Measurements from ENCODE around the gene FRMD4B. TPM values are rescaled to one million over a fixed set of nuclear protein-coding genes. Genes with fewer than 3 reads are reported as not detected.
"Not testable (repeated sequence)": the region's sequence is repeated elsewhere in the genome, so short reads cannot be mapped to it uniquely, and the experiment has no call there.

Gene FRMD4B
- total RNA-seq, 2 donors from 2014 or later: 27.1 to 38.3 TPM

DNA sequence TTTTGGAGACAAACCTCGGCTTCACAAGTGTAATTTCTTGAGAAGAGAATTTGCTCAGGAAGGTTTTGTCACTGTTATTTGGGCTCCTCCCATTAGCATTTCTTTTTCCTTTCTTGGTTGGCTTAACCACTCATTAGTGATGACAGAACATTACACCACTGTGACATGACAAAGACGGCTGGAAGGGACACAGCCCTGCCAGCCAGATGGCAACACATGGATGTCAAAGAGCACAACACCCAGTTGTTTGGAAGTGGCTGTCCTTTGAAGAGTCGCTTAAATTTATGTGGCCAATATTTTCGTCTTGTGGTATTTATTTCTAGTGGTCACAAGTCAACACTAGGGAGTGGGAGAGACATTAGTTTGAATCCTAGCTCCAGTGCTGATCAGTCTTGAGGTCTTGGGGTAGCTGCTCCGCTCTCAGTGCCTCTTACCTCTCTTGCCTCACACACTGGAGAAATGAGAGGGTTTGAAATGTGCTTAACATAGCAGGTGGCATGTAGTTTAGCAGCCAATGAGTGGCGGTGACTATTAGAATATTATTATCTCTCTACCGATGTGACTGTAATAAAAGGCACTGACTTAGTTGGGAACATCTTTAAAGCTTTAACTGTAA is 92.8 kb downstream of the FRMD4B start:
- DNase-seq (ENCODE audit: low spot score) (no peak), ATAC-seq (no peak)
- Mint-ChIP-seq H3K9me3 (peaks cover 3% of the 10 kb centered on the region), H3K27ac (no peak overlapping the region), H3K4me3 (no peak overlapping the region), H3K4me1 (ENCODE audit: low read depth in 2 of 2) (peaks cover 19 to 21% of the 10 kb centered on the region in 2 donors), H3K36me3 (no peaks in the 10 kb centered on the region), H3K27me3 (peaks cover 0 to 3% of the 10 kb centered on the region in 2 donors)

- H3K36me3 Mint-ChIP-seq: no peaks in the 10 kb centered on the region
- no peak overlapping the region for H3K27ac Mint-ChIP-seq
- H3K4me3 Mint-ChIP-seq: no peak overlapping the region
- ATAC-seq: no peak
- H3K27me3 Mint-ChIP-seq: peaks cover 0 to 3% of the 10 kb centered on the region in 2 donors
- no peak for DNase-seq (ENCODE audit: low spot score)
- peaks cover 24 to 29% of the 10 kb centered on the region in 2 donors for H3K4me1 Mint-ChIP-seq (ENCODE audit: low read depth in 2 of 2)
- H3K9me3 Mint-ChIP-seq: peaks cover 3% of the 10 kb centered on the region
These were observed 93.7 kb downstream of the FRMD4B start for GRCh38 chr3:69292185-69292584.

DNA sequence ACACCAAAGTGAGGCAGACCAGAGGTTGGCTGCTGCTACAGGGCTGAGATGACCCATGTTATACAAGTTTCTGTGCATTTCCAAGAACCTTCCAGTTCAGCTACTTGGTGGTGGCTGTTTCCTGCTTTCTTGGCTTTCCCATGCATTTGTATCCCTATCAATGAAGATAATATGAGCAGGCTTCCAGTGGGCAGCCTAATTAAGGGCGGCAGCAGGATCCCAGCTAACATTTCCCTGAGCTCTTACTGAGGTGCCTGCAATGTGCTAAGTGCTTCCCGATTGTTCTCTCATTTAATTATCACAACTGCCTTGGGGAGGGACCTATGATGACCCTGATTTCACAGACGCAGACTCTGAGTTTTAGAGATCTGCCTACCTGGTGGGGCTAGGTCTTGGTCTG is 95.5 kb downstream of the FRMD4B start:
- H3K27ac Mint-ChIP-seq: peak overlapping the region in 1 of 2 donors; percentile 9
- no peaks in the 10 kb centered on the region for H3K36me3 Mint-ChIP-seq
- no peak overlapping the region for H3K4me3 Mint-ChIP-seq
- H3K27me3 Mint-ChIP-seq: peaks cover 0 to 3% of the 10 kb centered on the region in 2 donors
- H3K4me1 Mint-ChIP-seq (ENCODE audit: low read depth in 2 of 2): peaks cover 24 to 39% of the 10 kb centered on the region in 2 donors
- no peak for DNase-seq (ENCODE audit: low spot score)
- peaks cover 3% of the 10 kb centered on the region for H3K9me3 Mint-ChIP-seq
- ATAC-seq: no peak

DNA sequence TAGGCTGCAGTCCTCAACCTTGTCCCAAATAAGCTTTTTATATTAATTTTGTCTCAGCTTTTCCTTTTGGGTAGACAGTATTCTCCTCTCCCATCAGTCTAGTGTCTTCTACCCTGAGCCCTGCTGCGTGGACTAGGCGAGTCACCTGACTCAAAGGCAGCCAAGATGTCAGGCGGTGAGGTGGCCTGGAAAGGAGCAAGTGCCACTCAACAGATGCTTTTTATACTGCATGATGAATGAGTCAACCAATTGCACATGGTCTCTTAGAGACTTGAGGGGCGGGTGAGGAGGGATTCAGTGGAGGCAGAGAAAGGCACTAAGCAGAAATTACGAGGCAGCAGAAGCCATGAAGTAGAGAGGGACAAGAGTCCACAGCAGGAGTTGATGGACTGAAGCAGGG is 95.9 kb downstream of the FRMD4B start:
- ATAC-seq (no peak), DNase-seq (ENCODE audit: low spot score) (no peak)
- Mint-ChIP-seq H3K9me3 (peaks cover 3% of the 10 kb centered on the region), H3K27me3 (peaks cover 0 to 3% of the 10 kb centered on the region in 2 donors), H3K27ac (no peak overlapping the region), H3K36me3 (no peaks in the 10 kb centered on the region), H3K4me1 (ENCODE audit: low read depth in 2 of 2) (peaks cover 24 to 39% of the 10 kb centered on the region in 2 donors), H3K4me3 (no peak overlapping the region)

DNA sequence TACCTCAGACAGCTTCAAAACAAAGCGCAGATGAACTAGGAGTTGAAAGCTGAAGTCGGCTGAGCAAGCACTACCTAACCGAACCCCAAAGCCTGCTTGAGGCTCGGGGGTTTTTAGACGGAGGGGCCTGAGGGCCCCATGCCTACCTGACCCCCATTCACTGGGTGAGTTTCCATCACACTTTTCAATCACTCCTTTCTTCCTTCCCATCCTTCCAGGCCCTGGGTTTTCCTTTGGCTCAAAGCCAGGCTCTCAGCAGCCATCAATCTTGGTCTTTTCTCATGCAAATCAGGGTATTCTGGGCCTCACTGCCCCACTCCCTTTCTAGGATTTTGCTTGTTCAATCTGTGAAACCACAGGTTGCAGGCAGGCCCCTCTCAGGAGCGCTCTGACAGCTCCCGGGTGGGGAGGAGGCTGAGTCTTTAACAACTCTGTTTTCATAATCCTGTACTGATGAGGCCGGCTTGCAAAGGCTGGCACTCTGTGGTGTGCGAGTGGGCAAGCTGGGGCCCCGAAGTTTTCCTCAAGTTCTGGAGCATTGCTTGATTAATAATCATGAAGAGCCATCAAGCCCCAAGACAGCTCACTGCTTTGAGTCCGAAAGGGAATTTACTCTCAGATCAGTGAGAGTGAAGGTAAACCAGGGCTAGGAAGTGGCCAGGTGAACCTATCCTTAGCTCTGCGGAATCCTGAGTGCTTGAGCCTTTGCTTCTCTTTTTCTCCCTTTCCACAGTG is 97.6 kb downstream of the FRMD4B start:
- H3K27ac Mint-ChIP-seq: peak overlapping the region; percentile 41 to 68
- peak overlapping the region; percentile 76 for H3K4me3 Mint-ChIP-seq

GRCh38 chr3:69283913-69284611 is 101.8 kb downstream of the FRMD4B start:
- peaks cover 0 to 3% of the 10 kb centered on the region in 2 donors for H3K27me3 Mint-ChIP-seq
- H3K36me3 Mint-ChIP-seq: no peaks in the 10 kb centered on the region
- H3K9me3 Mint-ChIP-seq: peaks cover 3% of the 10 kb centered on the region
- peak overlapping the region; percentile 46 to 81 for H3K27ac Mint-ChIP-seq
- H3K4me3 Mint-ChIP-seq: no peak overlapping the region
- peaks cover 45 to 51% of the 10 kb centered on the region in 2 donors for H3K4me1 Mint-ChIP-seq (ENCODE audit: low read depth in 2 of 2)
- DNase-seq (ENCODE audit: low spot score) (no peak), ATAC-seq (no peak)

More for the DNA sequence above, 97.6 kb downstream of the FRMD4B start:
- H3K4me1 Mint-ChIP-seq (ENCODE audit: low read depth in 2 of 2): peaks cover 29 to 39% of the 10 kb centered on the region in 2 donors
- peaks cover 0 to 3% of the 10 kb centered on the region in 2 donors for H3K27me3 Mint-ChIP-seq
- no peaks in the 10 kb centered on the region for H3K36me3 Mint-ChIP-seq
- ATAC-seq (peak; percentile 97 to 99), DNase-seq (ENCODE audit: low spot score) (peak; percentile 77)
- peaks cover 3% of the 10 kb centered on the region for H3K9me3 Mint-ChIP-seq

GRCh38 chr3:69283496-69283895 is 102.4 kb downstream of the FRMD4B start:
- H3K36me3 Mint-ChIP-seq: no peaks in the 10 kb centered on the region
- no peaks in the 10 kb centered on the region for H3K9me3 Mint-ChIP-seq
- no peaks in the 10 kb centered on the region for H3K27me3 Mint-ChIP-seq
- H3K4me3 Mint-ChIP-seq: no peak overlapping the region
- peak overlapping the region; percentile 46 to 81 for H3K27ac Mint-ChIP-seq
- ATAC-seq (no peak), DNase-seq (ENCODE audit: low spot score) (no peak)
- peaks cover 40 to 45% of the 10 kb centered on the region in 2 donors for H3K4me1 Mint-ChIP-seq (ENCODE audit: low read depth in 2 of 2)

DNA sequence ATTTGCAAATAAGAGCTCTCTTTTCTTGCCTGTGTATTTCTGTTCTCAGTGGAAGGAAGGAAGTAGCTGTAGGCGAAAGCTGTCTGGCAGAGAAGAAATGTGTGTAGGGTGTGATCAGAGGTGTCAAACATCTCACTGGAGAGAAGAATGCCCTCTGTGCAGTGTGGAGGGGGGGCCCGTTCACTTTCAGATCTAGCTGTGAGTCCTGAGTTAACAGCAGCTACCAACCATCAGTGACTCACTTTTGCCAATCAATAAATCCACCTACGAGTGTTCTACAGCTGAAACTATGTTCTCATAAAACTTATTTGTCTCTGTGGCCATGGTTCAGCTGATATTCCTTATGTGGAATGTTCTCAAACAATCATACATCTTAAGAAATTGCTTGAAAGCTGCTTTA is 103.7 kb downstream of the FRMD4B start:
- Mint-ChIP-seq H3K9me3 (no peaks in the 10 kb centered on the region), H3K4me1 (ENCODE audit: low read depth in 2 of 2) (peaks cover 31 to 32% of the 10 kb centered on the region in 2 donors), H3K27ac (peak overlapping the region; percentile 66 to 70), H3K36me3 (no peaks in the 10 kb centered on the region), H3K27me3 (no peaks in the 10 kb centered on the region), H3K4me3 (peak overlapping the region; percentile 61)
- ATAC-seq (peak; percentile 99 to 100), DNase-seq (ENCODE audit: low spot score) (peak; percentile 84)

GRCh38 chr3:69277403-69277802 is 108.5 kb downstream of the FRMD4B start:
- peaks cover 23 to 29% of the 10 kb centered on the region in 2 donors for H3K4me1 Mint-ChIP-seq (ENCODE audit: low read depth in 2 of 2)
- not testable (repeated sequence) for H3K27me3 Mint-ChIP-seq; H3K36me3 Mint-ChIP-seq; ATAC-seq; H3K27ac Mint-ChIP-seq; H3K4me3 Mint-ChIP-seq; H3K9me3 Mint-ChIP-seq; DNase-seq (ENCODE audit: low spot score)

DNA sequence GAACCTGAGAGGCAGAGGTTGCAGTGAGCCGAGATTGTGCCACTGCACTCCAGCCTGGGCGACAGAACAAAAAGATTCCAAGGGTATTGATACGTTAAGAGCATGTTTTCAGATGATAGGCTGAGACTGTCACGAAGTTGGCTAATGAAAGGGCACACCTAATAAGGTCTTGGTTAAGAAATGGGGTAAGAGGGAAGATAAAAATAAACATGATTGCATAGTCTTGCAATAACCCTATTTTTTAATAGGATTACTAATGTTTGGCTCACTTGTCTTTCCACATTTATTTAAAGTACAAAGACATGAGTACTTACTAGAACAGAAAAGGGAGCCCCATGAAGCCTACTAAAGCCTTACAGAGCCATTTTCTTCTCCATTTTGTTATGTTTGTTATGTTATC is 109.0 kb downstream of the FRMD4B start:
- Mint-ChIP-seq H3K4me1 (ENCODE audit: low read depth in 2 of 2) (peaks cover 18 to 24% of the 10 kb centered on the region in 2 donors), H3K27me3 (no peaks in the 10 kb centered on the region), H3K4me3 (no peak overlapping the region), H3K36me3 (no peaks in the 10 kb centered on the region), H3K27ac (no peak overlapping the region), H3K9me3 (no peaks in the 10 kb centered on the region)
- ATAC-seq: no peak
- DNase-seq (ENCODE audit: low spot score): no peak

DNA sequence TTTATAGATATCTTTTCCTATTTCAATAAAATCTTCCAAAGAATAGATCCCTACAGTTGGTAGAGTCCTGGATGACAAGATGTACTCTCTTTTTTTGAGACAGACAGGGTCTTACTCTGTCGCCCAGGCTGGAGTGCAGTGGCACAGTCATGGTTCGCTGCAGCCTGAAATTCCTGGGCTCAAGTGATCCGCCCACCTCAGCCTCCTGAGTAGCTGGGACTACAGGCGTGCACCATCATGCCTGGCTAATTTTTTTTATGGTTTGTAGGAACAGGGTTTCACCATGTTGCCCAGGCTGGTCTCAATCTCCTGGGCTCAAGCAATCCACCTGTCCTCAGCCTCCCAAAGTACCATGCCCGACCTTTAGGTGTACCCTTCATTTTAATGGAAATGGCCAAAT is 109.7 kb downstream of the FRMD4B start:
- not testable (repeated sequence) for ATAC-seq; H3K27ac Mint-ChIP-seq; H3K27me3 Mint-ChIP-seq; DNase-seq (ENCODE audit: low spot score); H3K36me3 Mint-ChIP-seq; H3K4me3 Mint-ChIP-seq; H3K9me3 Mint-ChIP-seq
- peaks cover 16 to 22% of the 10 kb centered on the region in 2 donors for H3K4me1 Mint-ChIP-seq (ENCODE audit: low read depth in 2 of 2)

- no peaks in the 10 kb centered on the region for H3K36me3 Mint-ChIP-seq
- ATAC-seq (no peak), DNase-seq (ENCODE audit: low spot score) (no peak)
- no peak overlapping the region for H3K4me3 Mint-ChIP-seq
- H3K9me3 Mint-ChIP-seq: no peaks in the 10 kb centered on the region
- no peaks in the 10 kb centered on the region for H3K27me3 Mint-ChIP-seq
- peaks cover 0 to 7% of the 10 kb centered on the region in 2 donors for H3K4me1 Mint-ChIP-seq (ENCODE audit: low read depth in 2 of 2)
- no peak overlapping the region for H3K27ac Mint-ChIP-seq
These were observed 112.0 kb downstream of the FRMD4B start for GRCh38 chr3:69273896-69274295.

DNA sequence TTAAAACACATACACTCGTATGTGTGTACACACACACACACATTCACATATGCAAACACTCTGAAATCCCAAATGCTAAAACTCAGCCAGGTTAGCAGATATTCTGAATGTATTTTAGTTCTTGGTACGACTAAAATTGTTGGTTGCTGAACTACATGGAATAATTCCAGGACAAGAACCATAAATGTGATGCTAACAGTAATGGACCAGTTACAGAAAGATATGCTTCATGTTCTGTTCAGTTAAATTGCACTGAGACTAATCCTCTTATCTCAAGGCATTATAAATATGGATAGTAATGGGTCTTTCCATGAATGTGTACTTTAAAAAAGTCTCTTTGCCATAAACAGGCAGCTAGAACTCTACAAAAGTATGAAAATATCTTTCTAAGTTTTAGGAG is 113.3 kb downstream of the FRMD4B start:
- Mint-ChIP-seq H3K4me1 (ENCODE audit: low read depth in 2 of 2) (peaks cover 4 to 13% of the 10 kb centered on the region in 2 donors), H3K4me3 (no peak overlapping the region), H3K27ac (no peak overlapping the region), H3K9me3 (no peaks in the 10 kb centered on the region), H3K36me3 (no peaks in the 10 kb centered on the region), H3K27me3 (no peaks in the 10 kb centered on the region)
- ATAC-seq (no peak), DNase-seq (ENCODE audit: low spot score) (no peak)

DNA sequence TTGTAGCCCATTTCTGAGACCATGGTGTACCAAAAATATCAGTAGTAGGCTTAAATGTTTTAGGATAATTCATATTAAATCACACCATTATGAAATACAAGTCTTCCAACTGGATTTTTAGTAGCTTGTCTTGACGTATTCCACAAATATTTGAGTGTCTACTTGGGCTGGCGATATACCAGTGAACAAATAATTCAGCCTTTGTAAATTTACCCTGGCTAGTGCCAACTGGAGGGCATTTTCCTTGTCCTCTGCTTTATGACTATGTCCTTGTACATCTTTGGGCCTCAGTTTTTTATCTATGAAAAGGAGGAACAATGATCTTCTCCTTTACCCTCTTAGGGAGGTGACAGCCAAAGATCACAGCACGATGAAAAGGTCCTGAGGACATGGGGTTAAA is 114.8 kb downstream of the FRMD4B start:
- ATAC-seq: no peak
- no peak for DNase-seq (ENCODE audit: low spot score)
- Mint-ChIP-seq H3K4me1 (ENCODE audit: low read depth in 2 of 2) (peaks cover 16 to 24% of the 10 kb centered on the region in 2 donors), H3K36me3 (no peaks in the 10 kb centered on the region), H3K27me3 (no peaks in the 10 kb centered on the region), H3K9me3 (no peaks in the 10 kb centered on the region), H3K4me3 (no peak overlapping the region), H3K27ac (peak overlapping the region in 1 of 2 donors; percentile 50)
